Activated T-cell treated with anti-CD3 and anti-CD28 coated beads, Interleukin-2, amount 50 U/mL, for 48 hours (primary cell): Measurements from ENCODE around the gene DLGAP1.

Experiments
- DNase-seq, 2 experiments: peaks; one replicate each; pipeline ENCODE4 v3.0.0-alpha.2; 2020

Gene DLGAP1

DNA sequence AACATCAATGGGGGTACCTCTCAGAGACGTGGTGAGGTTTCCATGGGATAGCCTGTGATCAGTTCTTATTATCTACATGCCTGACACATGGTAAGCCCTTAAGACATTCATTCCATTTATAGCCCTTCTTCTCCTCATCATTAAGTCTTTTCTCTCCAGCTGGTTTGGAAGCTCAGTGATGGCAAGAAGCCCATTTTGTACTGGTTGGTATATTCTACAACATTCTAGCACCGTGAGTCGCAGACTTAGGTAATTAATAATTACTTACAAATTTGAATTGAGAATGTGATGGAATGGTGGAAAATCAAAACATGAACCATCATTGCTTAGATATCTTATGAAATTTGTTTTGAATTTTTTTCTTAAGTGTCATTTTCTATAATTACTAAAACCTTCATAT lies 472.6 kb downstream of the DLGAP1 start:
- DNase-seq = no peak

DNA sequence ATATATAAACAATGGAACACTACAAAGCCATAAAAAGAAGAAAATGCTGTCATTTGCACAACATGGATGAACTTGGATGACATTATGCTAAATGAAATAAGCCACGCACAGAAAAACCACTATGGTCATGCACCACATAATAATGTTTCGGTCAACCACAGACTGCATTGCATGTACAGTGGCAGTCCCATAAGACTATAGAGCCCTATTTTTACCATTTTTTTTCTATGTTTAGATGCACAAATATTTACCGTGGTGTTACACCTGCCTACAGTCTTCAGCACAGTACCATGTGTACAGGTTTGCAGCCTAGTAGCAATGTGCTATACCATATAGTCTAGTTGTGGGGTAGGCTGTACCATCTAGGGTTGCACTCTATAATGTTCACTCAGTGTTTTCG lies 476.1 kb downstream of the DLGAP1 start:
- no peak for DNase-seq

DNA sequence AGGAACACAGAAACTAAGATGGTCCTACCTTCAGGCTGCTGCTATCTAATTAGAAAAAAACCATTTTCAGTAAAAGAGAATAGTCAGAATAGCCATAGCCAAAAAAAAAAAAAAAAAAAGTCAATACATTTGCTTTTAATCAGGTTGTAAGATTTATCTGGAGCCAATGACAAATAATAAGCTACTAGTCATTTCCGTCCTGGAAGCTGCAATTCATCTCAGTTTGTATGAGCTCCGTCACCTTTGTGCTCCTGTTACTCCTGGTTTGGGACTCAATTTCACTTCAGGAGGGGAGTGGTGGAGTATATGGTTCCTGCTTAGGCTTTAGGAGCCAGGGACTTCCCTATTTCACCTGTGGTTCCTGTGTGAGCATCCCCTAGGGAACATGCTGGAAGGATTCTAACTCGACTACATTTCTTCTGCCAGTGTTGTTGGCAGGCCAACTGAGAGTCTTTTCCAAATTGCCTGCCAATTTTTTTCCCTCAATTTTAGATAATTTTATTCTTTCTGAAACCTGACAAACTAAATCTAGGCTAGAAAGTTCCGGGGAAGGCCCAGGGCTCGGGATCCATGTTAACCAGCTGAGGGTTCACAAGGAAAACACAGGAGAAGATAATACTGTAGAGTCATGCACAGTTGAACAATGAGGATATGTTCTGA lies 481.8 kb downstream of the DLGAP1 start:
- no peak for DNase-seq

DNA sequence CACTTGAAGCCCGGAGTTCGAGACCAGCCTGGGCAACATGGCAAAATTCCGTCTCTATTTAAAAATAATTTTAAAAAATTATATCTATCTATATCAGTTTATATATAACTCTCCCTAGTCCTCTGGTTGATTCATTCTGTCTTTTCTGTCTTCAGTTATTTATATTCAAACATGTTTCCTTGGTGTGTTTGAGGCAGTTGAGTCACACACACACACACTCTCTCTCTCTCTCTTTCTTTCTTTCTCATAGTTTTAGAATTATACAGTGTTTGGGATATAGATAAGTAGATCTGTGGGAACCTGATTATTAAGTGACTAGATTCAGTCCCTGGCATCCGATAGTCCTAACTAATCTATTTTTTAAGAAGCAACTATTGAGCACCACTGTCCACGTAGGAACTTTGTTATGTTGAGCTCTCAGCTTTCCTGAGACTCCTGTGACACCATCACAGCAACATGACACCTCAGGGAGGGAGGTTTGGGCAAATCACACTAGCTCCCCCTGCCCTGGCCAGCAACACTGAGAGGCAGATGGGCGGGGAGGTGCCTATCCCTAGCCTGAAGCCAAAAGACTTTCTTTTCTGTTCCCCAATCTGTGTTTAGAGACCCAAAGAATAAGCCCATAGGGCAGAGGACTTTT lies 482.7 kb downstream of the DLGAP1 start:
- DNase-seq = no peak

DNA sequence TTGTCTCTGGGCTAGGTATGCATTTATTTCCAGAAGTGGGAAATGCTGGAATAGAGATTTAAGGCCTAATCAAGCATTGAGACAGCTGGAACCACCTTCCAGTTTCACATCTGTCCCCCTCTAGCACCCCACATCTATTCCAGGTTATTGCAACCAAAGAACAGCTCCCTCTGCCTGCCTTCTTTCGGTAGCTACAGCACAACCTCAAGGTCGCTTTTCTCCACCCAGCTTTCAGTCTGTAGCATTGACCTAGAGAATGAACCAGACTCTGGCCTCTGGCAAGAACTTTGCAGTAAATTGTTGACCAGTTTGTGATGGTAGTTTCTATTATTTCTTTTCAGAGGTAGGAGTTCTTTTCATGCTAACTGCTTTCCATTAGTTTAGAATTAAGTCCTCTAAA lies 484.2 kb downstream of the DLGAP1 start:
- no peak for DNase-seq

DNA sequence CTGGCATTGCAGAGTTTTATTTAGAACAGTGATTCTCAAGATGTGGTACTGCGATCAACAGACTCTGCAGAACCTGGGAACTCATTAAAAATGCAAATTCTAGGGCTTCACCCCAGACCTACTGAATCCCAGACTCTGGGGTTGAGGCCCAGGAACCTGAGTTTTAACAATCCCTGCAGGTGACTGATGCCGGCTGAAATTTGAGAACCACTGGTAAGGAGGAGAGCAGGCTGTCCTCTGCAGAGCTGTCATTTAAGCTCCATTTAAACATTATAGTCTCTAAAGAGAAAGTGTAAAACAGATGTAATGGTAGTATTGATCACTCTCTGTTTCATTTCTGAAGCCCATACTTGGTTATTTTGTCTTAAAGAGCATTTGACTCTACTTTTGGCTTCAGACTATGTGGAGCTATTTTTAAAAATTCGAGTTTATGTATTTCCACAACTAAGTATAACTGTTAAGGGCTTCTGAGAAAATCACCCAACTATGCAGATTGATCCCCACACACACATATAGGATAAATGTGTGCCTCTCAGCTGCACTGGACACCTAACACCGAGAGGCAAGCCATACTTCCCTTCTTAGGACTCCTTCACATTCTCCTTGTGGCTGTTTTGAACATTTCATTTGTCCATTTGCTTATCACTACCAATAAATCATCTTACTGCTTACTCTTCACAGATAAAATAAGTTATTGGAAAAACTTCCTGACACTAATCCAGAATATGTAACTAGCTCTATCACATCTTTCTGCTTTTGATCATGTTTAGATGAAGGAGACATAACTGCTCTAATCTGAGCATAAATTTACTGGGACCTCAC lies 487.5 kb downstream of the DLGAP1 start:
- DNase-seq = no peak

- DNase-seq = no peak
These were observed 488.3 kb downstream of the DLGAP1 start for GRCh38 chr18:3966642-3967358.

- no peak for DNase-seq
These were observed 488.9 kb downstream of the DLGAP1 start for GRCh38 chr18:3966246-3966641.

DNA sequence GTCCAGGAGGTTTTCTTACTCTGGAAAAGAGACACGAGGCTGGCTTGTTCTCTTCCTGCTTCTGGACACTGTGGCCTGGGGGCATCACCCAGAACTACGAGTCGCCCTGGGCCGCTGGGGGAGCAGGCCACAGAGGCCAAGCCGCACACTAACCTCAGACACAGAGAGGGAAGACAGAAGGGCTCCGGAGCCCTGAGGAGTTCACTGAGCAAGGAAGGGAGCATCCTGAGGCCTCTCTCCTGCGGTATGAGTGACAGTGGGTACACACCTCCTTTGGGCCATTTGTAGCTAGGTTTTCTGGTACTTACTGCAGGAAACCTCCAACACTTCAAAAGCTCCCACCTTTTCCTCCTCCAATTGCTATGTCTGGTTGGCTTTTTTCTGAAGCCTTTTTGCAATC lies 494.1 kb downstream of the DLGAP1 start:
- no peak for DNase-seq

DNA sequence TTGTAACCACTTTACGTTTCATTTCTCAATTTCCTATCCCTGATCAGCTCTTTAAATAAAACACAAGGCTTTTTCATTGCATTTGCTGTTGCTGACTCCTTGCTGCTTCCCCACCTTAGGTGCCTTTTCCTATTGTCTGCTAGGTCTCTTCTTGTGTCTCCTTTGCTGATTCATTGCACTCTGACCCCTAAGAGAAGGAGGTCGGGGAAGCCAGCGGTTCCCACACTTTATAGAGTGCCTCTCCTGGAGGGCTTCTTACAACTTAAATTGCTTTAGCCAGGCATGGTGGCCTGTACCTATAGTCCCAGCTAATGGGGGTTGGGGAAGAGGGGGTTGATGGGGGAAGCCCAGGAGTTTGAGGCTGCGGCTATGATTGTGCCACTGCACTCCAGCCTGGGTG lies 495.0 kb downstream of the DLGAP1 start:
- no peak for DNase-seq

GRCh38 chr18:3952031-3952430 lies 503.1 kb downstream of the DLGAP1 start:
- DNase-seq = no peak

DNA sequence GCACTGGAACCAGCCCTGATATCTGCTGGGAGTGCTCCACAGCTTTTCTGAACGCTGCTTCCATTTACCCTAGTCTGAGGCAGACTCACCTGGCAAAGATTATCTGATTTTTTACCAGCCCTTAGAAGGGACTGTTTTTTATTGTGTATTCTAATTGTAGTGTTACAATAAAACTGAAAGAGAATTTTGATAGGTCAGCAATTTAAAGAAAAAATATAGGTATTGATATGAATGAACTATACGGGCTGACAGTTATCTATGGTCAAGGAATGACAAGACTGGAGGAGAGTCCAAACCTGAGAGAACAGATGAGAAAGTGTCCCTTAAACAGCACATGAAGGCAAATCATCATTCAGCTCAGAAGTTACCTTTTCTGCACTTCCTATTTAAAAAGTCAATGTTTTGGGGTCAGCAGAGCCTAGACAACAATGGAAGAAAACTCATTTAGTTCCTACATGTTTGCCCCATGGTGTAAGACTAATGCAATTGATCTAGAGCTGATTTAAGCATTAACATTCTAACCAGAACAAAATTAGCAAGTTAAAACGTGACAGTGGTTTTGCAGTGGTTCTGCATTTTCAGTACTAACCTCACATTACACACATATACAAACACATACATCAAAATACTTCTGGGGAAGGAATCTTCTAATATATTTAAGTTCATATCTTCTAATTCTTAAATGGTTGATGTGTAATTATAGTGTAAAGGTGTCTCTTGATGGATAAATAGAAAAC lies 504.3 kb downstream of the DLGAP1 start:
- no peak for DNase-seq

DNA sequence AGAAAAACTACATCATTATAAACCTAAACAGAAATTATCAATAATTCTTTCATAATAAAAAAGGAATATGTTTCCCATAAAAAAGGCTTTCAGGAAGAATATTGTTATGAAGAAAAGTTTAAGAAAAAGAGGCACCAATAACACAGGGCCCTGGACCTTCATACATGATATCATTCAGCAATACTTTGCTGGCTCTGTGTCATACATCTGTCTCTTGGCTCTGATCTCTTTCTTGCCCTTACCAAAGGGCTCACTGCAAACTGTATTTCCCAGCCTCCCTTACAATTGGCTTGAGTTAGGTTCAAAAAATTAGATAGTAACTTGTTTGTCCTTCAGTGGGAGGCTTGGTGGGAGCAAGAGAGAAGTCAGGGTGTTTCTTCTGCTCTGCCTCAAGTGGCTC lies 506.1 kb downstream of the DLGAP1 start:
- DNase-seq = no peak

GRCh38 chr18:3947383-3947782 lies 507.7 kb downstream of the DLGAP1 start:
- no peak for DNase-seq

DNA sequence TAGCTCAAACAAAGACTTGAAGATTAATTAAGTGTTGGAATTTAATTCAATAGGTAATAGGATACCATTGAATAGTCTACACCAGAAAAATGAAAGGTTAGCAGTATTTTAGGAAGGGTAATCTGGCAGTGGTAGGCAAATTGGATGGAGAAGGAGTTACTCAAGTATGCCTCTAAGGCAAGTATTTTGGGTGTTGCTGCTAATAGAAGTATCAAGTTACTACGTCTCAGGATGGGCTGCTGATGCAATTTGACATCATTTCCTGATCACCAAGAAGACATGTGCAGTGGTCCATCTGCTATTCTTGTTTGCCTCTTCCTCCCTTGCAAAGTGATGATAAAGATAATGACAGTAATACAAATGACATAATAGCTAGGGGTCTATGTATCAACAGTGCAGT lies 519.8 kb downstream of the DLGAP1 start:
- no peak for DNase-seq

GRCh38 chr18:3932276-3932675 lies 522.8 kb downstream of the DLGAP1 start:
- no peak for DNase-seq

GRCh38 chr18:3931542-3932112 lies 523.5 kb downstream of the DLGAP1 start:
- DNase-seq = no peak

DNA sequence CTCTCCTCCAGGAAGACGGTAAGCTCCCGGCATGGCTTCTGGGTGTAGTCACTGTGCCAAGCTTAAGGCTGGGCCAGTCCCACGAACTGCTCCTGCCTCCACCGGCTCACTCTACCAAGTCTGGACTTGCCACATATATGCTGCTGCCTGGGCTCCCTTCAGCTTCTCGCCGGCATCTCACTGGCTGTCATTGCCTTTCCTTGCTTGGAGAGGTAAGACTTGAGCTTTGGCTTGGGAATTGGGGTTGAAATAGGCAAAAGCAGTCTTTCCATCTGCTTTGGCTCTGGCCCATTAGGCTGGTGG lies 524.1 kb downstream of the DLGAP1 start:
- no peak for DNase-seq

GRCh38 chr18:3930126-3931012 lies 524.7 kb downstream of the DLGAP1 start:
- no peak for DNase-seq

DNA sequence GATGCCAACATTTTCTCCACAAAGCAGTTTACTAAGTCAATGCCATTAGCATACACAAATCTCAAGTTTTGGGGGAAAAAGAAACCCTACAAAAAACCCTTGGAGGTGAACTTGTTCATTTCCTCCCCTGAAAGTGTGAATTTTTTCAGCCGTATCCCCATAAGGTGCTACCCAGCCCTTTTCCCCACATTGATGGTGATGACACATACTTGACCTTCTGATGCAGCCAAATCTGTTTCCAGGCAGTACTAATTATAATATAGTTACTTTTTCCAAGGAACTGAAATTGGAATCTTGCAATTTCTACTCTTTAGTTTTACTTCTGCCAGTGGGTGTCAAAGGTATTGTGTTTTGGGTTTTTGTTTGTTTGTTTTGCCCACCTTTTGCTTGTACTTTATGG lies 530.7 kb downstream of the DLGAP1 start:
- DNase-seq = no peak

DNA sequence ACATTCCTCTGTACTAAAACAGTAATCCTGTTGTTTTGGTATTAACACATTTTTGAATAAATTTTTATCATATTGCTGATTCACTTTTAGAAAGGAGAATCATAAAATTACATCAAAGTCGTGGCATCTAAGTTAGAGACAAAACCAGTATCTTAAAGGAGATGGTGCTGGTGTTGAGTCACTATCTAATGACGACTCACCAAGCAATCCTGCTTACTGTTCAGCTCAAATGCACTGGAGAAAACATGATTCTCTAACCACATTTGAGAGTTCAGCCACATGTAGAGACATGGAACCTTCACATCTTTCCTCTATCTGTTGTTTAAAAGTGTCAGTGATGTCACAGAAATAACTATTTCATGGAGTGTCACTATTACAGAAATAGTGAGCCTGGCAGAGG lies 531.4 kb downstream of the DLGAP1 start:
- DNase-seq = no peak

DNA sequence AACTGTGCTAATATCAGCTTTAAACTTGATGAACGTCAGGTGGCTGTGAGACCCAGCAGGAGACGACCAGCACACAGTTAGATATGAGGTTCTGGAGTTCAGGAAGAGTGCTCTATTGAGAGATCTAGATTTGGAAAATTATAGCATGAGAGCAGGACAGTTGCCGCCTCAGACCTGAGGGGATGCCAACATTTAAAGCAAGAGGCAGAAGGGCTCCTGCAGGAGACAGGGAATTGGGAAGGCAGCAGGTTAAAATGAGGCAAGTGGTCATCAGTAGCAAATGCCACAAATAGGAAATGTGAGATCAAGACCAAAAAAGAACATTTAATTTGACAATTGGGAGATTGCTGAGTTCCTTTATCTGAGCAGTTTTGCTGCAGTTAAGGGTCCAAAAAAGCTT lies 533.3 kb downstream of the DLGAP1 start:
- no peak for DNase-seq
